GM21529 (cell line): ENCODE measurements around the gene LRP11.
A peak's percentile ranks its signal among the peaks of the same experiment; 100 is the strongest.
"Not testable (repeated sequence)": the region's sequence is repeated elsewhere in the genome, so short reads cannot be mapped to it uniquely, and the experiment has no call there.

ENCODE experiments used
- ATAC-seq: cut with Tn5 transposase; IDR thresholded peaks from one replicate; pipeline ENCODE4 v1.9.1; 2021; ENCODE audit not compliant: unreplicated experiment

Gene LRP11

GRCh38 chr6:149863698-149864577 is at the start of gene LRP11:
Gene LRP11 (minus strand): TSS chr6:149864359. CDS start chr6:149864020, 339 bp downstream.
- peak; percentile 83 for ATAC-seq

GRCh38 chr6:149913540-149914240 is 49.5 kb upstream of the LRP11 start:
- ATAC-seq, result no peak

DNA sequence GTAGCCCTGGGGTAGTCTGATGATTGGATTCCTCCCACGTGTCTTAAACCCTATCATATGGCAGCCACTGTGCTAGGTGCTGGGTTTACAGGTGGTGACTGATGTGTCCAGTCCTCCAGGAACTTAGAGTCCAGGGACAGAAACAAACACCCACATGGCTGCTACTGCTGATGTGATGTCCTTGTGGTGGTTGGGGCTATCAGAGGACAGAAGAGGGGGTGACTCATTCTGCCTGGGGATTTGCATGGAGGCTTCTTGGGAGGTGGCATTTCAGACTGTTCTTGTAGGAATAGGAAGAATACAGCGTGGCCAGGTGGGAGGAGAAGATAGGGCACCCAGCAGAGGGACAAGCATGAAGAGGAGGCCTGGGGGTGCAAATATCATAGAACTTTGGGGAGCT is 48.9 kb upstream of the LRP11 start:
- ATAC-seq, result no peak

- ATAC-seq, result not testable (repeated sequence)
Measured at GRCh38 chr6:149912680-149913079, 48.5 kb upstream of the LRP11 start.

GRCh38 chr6:149910721-149911151 is 46.6 kb upstream of the LRP11 start:
- ATAC-seq, result no peak

- ATAC-seq, result no peak
Measured at GRCh38 chr6:149909701-149910470, 45.7 kb upstream of the LRP11 start.

GRCh38 chr6:149908480-149908879 is 44.3 kb upstream of the LRP11 start:
- ATAC-seq, result not testable (repeated sequence)

DNA sequence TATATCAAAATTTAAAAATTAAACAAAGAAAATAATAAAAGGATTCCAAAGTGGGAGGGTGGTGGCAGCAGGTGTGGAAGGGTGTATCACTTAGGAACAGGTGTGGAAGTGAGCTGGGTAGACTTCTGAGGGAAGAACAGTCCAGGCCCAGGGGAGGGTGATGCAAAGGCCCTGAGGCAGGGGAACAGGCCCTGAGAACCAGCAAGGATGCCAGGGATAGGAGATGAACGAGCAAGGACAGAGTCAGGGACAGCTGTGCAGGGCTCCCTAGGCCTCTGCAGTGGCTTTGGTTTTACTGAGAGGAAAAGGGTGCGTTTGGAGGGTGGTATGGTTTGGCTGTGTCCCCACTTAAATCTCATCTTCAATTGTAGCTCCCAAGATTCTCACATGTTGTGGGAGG is 43.2 kb upstream of the LRP11 start:
- no peak for ATAC-seq

GRCh38 chr6:149906405-149906804 is 42.2 kb upstream of the LRP11 start:
- no peak for ATAC-seq

- no peak for ATAC-seq
Measured at GRCh38 chr6:149905911-149906371, 41.8 kb upstream of the LRP11 start.

GRCh38 chr6:149905371-149905910 is 41.3 kb upstream of the LRP11 start:
- ATAC-seq, result no peak

- ATAC-seq, result no peak
Measured at GRCh38 chr6:149904661-149905370, 40.7 kb upstream of the LRP11 start.

GRCh38 chr6:149903938-149904611 is 39.9 kb upstream of the LRP11 start:
- no peak for ATAC-seq

DNA sequence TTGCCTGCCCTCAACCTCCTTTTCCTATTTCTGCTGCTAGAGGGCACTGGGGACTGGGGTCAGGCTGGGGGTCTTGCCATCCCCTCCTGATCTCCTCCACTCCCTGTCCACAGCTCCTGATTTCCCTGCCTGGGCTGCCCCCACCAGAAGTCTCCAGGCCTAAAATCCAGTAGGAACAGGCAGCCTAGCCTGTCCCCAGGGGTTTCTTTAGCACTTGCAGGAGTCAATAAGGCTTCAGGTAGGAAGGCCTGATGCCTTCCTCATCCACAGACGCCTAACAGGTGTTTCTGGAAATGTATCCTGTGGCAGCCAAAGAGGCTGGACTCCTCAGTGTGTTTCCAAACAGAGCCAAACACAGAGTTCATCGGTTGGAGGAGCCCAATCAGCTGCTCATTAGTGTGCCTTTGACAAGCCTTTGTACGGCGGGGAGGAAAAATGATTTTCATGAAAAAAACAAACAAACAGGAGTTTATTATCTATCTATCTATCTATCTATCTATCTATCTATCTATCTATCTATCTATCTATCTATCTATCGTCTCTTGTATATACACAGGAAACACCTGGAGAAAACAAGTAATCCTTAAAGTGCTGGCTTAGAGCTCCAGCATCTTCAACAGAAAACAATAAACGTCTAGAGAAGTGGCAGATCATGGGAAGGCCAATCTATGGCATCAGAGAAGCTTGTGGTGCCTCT is 37.4 kb upstream of the LRP11 start:
- ATAC-seq, result no peak

GRCh38 chr6:149900620-149901443 is 36.7 kb upstream of the LRP11 start:
- no peak for ATAC-seq

DNA sequence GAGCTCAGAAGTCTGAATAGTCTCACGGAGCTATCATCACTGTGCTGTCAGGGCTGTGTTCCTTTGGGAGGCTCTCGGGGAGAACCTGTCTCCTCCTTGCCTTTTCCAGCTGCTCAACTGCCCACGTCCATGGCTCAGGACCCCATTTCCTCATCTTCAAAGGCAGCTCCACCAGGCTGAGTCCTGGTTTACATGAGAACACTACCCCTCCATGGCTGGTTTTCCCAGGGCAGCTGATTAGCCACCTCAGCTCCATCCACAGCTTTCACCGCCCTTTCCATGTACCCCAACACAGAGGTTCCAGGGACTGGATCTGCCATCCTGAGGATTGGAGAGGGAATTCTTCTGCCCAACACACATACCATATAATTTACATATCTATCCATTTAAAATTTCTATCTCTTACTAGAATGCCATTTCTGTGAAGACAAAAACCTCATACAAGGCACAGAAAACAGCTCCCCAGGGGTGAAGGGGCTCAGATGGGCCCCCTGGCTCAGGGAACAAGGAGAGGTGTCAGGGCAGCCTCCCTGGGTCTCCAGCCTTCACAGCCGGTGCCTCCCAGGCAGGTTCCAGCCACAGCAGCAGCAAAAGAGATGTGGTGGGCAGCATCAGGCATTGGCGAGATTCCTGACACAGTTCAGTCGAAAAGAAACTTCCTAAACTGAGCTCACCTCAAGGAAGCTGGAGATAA is 35.9 kb upstream of the LRP11 start:
- no peak for ATAC-seq

- no peak for ATAC-seq
Measured at GRCh38 chr6:149899486-149899885, 35.3 kb upstream of the LRP11 start.

DNA sequence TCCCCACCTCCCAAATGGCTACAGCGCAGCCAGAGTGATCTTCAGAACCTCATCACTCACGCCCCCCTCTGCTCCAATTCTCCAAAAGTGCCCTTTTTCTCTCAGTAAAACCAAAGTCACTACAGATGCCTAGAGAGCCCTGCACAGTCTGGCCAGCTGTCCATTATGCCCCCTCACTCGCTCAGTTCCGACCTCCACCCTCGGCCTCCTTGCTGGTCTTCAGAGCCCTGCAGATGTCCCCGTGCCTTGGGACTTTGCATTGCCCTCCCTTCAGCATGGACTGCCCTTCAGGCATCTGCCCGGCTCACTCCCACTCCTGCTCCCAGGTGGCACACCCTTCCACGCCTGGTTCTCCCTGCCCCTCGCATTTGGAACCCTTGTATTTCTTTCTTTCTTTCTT is 34.8 kb upstream of the LRP11 start:
- no peak for ATAC-seq
